ENCODE data around the gene PROSER3. TPM values are rescaled to one million over a fixed set of nuclear protein-coding genes. Genes with fewer than 3 reads are reported as not detected.

PROSER3 gene
- total and polyA plus RNA-seq, 9 of the 15 experiments (the other 6 are each of a cell fraction or from before 2014, with no cell fraction given) = 1.0 to 39.5 (median 5.1) TPM

GRCh38 chr19:35740423-35741202 lies 17.4 kb upstream of the PROSER3 start (continued):
- TF ChIP-seq DPF2 (IDR thresholded peaks at IDR 0.05) (0 out of 2 replicates have a peak, but pooled peaks have one; percentile 55), JUN (IDR thresholded peaks at IDR 0.05; ENCODE audit: borderline replicate concordance, low read depth, low read length) (no peak; the same call in 1 of the 2 replicates), JUN (CRISPR knock-in tag; IDR thresholded peaks at IDR 0.05; ENCODE audit: borderline replicate concordance) (peak; percentile 78; the same call in 1 of the 2 replicates), CCNT2 (IDR thresholded peaks at IDR 0.05; ENCODE audit: borderline replicate concordance, extremely low read depth, insufficient read length, low read depth, low read length) (peak; percentile 41), DNMT1 (IDR thresholded peaks at IDR 0.05) (peak; percentile 75; the same call in 1 of the 2 replicates), HOMEZ (CRISPR knock-in tag; IDR thresholded peaks at IDR 0.05) (no peak), TBP (optimal IDR thresholded peaks at IDR 0.05; ENCODE audit: low read depth, low read length) (peak; percentile 94), ARNT (IDR thresholded peaks at IDR 0.05) (peak in 1 of 2 experiments; percentile 44; a peak in 1 of 4 replicates), ETV1 (tag; conservative IDR thresholded peaks at IDR 0.05; ENCODE audit: low read depth) (peak; percentile 47), HNRNPLL (IDR thresholded peaks at IDR 0.05; ENCODE audit: low read depth, low read length, poor library complexity, severe bottlenecking) (peak; percentile 92), TAL1 (IDR thresholded peaks at IDR 0.05) (peak; percentile 53), ZNF134 (CRISPR knock-in tag; conservative IDR thresholded peaks at IDR 0.05) (no peak)
- TF ChIP-seq, protein P1, sequence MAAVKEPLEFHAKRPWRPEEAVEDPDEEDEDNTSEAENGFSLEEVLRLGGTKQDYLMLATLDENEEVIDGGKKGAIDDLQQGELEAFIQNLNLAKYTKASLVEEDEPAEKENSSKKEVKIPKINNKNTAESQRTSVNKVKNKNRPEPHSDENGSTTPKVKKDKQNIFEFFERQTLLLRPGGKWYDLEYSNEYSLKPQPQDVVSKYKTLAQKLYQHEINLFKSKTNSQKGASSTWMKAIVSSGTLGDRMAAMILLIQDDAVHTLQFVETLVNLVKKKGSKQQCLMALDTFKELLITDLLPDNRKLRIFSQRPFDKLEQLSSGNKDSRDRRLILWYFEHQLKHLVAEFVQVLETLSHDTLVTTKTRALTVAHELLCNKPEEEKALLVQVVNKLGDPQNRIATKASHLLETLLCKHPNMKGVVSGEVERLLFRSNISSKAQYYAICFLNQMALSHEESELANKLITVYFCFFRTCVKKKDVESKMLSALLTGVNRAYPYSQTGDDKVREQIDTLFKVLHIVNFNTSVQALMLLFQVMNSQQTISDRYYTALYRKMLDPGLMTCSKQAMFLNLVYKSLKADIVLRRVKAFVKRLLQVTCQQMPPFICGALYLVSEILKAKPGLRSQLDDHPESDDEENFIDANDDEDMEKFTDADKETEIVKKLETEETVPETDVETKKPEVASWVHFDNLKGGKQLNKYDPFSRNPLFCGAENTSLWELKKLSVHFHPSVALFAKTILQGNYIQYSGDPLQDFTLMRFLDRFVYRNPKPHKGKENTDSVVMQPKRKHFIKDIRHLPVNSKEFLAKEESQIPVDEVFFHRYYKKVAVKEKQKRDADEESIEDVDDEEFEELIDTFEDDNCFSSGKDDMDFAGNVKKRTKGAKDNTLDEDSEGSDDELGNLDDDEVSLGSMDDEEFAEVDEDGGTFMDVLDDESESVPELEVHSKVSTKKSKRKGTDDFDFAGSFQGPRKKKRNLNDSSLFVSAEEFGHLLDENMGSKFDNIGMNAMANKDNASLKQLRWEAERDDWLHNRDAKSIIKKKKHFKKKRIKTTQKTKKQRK (IDR thresholded peaks at IDR 0.05; ENCODE audit: borderline replicate concordance, low read depth, low read length) = no peak
- TF ChIP-seq, protein P2, sequence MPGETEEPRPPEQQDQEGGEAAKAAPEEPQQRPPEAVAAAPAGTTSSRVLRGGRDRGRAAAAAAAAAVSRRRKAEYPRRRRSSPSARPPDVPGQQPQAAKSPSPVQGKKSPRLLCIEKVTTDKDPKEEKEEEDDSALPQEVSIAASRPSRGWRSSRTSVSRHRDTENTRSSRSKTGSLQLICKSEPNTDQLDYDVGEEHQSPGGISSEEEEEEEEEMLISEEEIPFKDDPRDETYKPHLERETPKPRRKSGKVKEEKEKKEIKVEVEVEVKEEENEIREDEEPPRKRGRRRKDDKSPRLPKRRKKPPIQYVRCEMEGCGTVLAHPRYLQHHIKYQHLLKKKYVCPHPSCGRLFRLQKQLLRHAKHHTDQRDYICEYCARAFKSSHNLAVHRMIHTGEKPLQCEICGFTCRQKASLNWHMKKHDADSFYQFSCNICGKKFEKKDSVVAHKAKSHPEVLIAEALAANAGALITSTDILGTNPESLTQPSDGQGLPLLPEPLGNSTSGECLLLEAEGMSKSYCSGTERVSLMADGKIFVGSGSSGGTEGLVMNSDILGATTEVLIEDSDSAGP (CRISPR knock-in tag; IDR thresholded peaks at IDR 0.05) = no peak
- TF ChIP-seq, protein P3, sequence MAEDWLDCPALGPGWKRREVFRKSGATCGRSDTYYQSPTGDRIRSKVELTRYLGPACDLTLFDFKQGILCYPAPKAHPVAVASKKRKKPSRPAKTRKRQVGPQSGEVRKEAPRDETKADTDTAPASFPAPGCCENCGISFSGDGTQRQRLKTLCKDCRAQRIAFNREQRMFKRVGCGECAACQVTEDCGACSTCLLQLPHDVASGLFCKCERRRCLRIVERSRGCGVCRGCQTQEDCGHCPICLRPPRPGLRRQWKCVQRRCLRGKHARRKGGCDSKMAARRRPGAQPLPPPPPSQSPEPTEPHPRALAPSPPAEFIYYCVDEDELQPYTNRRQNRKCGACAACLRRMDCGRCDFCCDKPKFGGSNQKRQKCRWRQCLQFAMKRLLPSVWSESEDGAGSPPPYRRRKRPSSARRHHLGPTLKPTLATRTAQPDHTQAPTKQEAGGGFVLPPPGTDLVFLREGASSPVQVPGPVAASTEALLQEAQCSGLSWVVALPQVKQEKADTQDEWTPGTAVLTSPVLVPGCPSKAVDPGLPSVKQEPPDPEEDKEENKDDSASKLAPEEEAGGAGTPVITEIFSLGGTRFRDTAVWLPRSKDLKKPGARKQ (CRISPR knock-in tag; IDR thresholded peaks at IDR 0.05) = no peak
- TF ChIP-seq, protein P4, sequence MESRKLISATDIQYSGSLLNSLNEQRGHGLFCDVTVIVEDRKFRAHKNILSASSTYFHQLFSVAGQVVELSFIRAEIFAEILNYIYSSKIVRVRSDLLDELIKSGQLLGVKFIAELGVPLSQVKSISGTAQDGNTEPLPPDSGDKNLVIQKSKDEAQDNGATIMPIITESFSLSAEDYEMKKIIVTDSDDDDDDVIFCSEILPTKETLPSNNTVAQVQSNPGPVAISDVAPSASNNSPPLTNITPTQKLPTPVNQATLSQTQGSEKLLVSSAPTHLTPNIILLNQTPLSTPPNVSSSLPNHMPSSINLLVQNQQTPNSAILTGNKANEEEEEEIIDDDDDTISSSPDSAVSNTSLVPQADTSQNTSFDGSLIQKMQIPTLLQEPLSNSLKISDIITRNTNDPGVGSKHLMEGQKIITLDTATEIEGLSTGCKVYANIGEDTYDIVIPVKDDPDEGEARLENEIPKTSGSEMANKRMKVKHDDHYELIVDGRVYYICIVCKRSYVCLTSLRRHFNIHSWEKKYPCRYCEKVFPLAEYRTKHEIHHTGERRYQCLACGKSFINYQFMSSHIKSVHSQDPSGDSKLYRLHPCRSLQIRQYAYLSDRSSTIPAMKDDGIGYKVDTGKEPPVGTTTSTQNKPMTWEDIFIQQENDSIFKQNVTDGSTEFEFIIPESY (CRISPR knock-in tag; IDR thresholded peaks at IDR 0.05) = peak; percentile 49; the same call in 1 of the 2 replicates

Measured in K562 (cell line).